HS-5 (cell line): ENCODE measurements around the gene PLEKHO1.
"Not testable (repeated sequence)": the region's sequence is repeated elsewhere in the genome, so short reads cannot be mapped to it uniquely, and the experiment has no call there.

Source experiments
- DNase-seq: peaks from one replicate; pipeline ENCODE4 v3.0.0-alpha.2; 2012; ENCODE audit warnings: low read depth

The PLEKHO1 gene, protein sequence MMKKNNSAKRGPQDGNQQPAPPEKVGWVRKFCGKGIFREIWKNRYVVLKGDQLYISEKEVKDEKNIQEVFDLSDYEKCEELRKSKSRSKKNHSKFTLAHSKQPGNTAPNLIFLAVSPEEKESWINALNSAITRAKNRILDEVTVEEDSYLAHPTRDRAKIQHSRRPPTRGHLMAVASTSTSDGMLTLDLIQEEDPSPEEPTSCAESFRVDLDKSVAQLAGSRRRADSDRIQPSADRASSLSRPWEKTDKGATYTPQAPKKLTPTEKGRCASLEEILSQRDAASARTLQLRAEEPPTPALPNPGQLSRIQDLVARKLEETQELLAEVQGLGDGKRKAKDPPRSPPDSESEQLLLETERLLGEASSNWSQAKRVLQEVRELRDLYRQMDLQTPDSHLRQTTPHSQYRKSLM

DNA sequence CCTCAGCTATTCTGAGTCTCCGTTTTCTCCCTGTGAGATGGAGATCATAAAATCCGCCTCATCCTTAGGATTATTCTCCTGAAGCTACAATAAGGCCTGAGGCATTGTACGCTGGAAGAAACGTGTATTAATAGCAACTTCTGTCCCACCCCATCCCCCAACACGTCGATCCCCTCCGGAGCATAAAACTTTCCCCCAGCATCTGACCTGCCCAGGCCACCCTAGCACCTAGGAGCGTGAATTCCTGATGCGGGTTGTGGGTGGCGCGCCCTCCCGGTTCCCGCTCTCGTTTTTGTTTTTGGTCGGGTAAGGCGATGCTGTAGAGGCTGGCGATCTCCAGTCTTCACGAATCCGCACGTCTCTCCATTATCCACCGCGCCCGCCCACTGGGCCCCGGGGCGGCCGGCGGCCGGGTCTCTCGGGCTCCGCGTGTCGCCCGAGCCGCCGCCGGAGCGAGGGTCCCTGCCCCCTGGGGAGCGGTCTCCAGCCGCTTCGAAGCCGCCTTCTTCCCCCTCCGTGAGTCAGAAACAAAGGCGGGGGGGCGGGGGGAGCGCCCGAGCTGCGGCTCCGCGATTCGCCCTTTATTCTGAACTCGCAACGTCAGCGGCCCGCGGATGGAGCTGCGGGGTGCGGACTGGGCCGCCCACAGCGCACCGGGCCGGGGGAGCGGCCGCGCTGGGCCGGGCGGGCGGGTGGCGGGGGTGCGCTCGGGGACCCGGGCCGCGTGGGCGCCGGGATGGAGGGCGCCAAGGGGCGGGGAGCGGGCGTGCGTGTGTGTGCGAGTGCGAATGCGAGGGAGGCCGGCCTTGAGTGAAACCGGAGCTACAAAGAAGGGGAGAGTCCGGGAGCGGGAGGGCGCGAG is at the start of gene PLEKHO1:
Gene PLEKHO1, plus strand, starts transcription at position 646 of the 862 bp plus-strand sequence. CDS start 342 bp downstream, outside the sequence.
- no peak for DNase-seq

GRCh38 chr1:150102986-150103385 is 46.7 kb upstream of the PLEKHO1 start:
- no peak for DNase-seq

- DNase-seq: no peak
Measured at GRCh38 chr1:150106341-150106740, 43.4 kb upstream of the PLEKHO1 start.

GRCh38 chr1:150109586-150109985 is 40.1 kb upstream of the PLEKHO1 start:
- no peak for DNase-seq

DNA sequence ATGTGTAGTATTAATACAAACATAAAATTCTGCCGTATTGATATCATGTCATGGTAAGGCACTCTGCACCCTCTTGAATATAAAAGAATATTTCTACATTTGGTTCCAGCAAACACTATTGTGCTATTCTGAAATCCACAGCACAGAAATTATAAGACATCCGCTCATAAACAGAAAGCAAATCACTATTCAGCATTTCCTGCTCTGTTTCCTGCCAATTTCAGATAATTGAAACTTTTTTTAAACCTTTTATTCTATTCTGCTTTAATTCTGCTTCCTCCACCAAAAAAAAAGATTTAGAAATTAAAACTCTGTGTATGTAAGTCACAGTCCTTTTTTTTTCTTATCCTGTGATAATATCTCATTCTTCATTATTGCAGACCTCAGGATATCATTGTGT is 39.6 kb upstream of the PLEKHO1 start:
- no peak for DNase-seq

GRCh38 chr1:150111670-150112069 is 38.0 kb upstream of the PLEKHO1 start:
- no peak for DNase-seq

DNA sequence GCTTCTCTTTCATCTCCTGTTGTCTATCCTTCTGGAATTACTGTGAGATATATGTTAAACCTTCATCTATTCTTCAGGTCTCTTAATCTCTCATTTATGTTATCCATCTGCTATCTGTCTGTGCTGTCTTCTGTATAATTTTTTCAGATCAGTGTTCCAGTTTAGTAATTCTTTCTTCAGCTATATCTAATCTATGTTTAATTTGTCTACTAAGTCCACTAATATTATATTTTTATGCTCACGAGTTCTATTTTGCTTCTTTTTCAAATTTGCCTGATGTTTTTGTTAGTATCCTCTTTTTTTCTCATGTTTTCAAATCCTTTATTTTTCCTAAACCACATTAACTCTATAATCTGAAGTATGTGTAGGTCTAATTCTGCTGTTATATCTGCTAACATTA is 34.6 kb upstream of the PLEKHO1 start:
- no peak for DNase-seq

- DNase-seq: no peak
Measured at GRCh38 chr1:150118716-150119115, 31.0 kb upstream of the PLEKHO1 start.

GRCh38 chr1:150121236-150121862 is 28.4 kb upstream of the PLEKHO1 start:
- DNase-seq: peak; percentile 20

GRCh38 chr1:150126811-150127210 is 22.9 kb upstream of the PLEKHO1 start:
- DNase-seq: no peak

DNA sequence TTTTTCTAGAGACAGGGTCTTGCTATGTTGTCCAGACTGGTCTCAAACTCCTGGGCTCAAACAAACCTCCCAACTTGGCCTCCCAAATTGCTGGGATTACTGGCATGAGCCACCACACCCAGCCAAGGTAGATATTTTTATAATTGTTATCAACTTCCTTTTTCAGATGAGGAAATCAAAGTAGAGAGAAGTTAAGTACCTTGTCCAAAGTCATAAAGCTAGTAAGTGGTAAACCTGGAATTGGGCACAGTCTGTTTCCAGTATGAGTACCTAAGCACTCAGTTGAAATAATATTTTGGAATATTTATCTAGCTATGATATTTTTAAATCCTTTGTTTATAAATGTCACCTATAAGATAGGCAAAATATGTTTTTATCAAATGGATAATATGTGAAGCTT is 22.3 kb upstream of the PLEKHO1 start:
- DNase-seq: no peak

- no peak for DNase-seq
Measured at GRCh38 chr1:150127868-150128267, 21.8 kb upstream of the PLEKHO1 start.

DNA sequence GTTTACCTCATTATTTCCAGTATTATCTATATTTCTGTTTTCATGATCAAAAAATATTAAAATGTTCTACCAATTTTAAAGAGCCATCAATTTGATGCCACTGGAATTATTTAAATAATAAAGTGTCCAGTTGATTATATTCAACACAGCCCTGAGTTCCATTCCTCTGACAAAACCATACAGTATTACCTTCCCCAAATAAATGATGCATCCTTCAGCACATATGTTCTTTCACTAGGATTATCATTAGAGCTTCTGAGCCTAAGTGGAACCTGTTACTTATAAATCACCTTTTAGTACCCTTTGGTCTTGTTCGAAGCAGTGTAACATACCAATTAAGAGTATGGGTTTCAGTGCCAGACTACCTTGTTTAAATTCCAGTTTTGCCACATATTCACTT is 17.3 kb upstream of the PLEKHO1 start:
- DNase-seq: no peak

GRCh38 chr1:150134537-150134936 is 15.2 kb upstream of the PLEKHO1 start:
- no peak for DNase-seq

- DNase-seq: not testable (repeated sequence)
Measured at GRCh38 chr1:150135400-150135799, 14.3 kb upstream of the PLEKHO1 start.

DNA sequence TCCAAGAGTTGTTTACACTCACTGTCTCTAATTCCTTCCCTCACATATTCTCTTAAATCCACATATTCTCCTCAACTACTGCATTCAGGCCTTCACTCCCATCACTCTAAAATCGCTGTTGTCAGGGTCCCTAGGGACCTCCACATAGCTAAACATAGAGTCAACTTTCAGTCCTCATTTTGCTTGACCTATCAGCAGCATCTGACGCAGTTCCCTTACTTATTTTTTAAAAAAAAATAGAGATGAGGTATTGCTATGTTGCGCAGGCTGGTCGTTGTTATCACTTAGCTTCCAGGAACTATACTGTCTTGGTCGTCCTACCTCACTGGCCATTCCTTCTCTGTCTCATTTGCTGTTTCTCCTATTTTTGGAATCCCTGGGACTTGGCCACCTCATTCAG is 11.7 kb upstream of the PLEKHO1 start:
- no peak for DNase-seq

DNA sequence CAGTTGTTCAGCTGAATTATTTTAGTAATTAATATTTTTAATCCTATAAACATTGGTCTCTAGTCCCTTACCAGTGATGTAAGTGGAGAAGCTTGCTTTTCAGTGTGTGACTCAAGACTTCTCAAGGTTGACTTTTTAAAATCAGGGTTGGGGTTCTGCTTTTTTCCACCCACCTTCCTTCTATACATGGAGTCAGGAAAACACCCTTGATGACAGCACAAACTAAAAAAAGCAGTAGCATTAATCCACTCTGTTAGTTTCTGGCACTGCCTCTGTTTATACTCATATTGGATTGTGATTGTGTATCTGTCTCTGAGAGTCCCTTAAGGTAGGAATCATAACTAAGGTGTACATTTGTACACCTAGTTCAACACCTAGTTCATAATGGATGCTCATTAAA is 8.3 kb upstream of the PLEKHO1 start:
- no peak for DNase-seq

- DNase-seq: no peak
Measured at GRCh38 chr1:150142083-150142482, 7.6 kb upstream of the PLEKHO1 start.

DNA sequence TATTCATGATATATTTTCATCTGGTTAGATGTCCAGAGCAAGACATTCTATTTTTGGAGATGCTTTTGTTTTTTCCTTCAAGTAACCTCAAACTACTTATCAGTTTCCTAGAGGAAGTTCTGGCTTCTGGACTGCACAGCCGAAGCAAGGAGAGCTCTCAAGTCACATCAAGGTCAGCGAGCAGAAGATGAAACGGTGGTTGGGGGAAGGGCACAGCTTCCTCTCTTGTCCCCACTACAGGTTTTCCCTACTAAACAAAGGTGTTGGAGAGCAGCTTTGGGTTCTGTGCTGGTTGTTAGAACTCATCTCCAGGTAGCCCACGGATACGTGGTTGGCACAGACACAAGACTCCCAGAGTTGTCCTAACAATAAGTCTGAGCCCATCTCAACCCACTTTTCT is 5.1 kb upstream of the PLEKHO1 start:
- DNase-seq: no peak

GRCh38 chr1:150146016-150146415 is 3.7 kb upstream of the PLEKHO1 start:
- DNase-seq: not testable (repeated sequence)

DNA sequence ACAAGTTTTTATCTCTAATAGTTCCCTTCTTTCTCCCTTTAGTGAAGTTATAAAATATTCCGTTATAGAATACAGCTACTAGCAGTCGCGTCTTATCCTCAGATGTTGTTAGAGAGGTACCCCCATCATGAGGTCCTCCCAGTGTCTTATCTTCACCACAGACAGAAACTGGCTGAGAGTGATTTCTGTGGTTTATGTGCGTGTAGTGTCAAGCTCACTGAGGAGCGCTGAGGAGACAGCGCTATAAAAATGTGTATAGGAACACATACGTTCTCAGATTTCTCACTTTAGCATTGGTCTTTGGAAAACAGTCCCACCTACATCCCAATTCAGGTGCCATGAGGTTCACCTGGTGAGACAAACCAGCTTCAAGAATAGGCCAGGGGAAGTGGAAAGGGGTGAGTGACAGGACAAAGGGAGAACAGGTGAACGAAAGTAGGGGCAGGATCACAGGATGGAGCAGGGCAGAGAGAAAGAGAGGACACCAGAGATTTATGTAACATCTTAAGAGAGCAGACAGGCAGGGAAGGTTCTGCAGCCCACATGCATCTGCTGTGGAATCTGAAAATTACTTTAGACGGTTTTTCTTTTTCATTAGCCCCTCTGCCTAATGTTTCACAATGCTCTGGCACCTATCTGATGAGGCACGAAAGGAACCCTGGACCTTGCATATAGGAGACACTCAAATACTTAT is 2.7 kb upstream of the PLEKHO1 start:
- DNase-seq: no peak

- no peak for DNase-seq
Measured at GRCh38 chr1:150148837-150149270, 862 bp upstream of the PLEKHO1 start.
